HFFc6 (cell line): Measurements from ENCODE around the gene CYBC1. TPM values are rescaled to one million over a fixed set of nuclear protein-coding genes. Genes with fewer than 3 reads are reported as not detected.

Experiments used
- DNase-seq: peaks from one replicate; pipeline ENCODE4 v3.0.0-alpha.2; 2018
- H3K27ac Mint-ChIP-seq: 2 replicates; pipeline ENCODE4 v1.8.0; 2020; ENCODE audit warnings: mild to moderate bottlenecking, mixed read lengths
- H3K27me3 Mint-ChIP-seq: 2 replicates; pipeline ENCODE4 v1.8.0; 2021; ENCODE audit warnings: mild to moderate bottlenecking, moderate library complexity, mixed read lengths; ENCODE audit not compliant: insufficient read depth
- H3K36me3 Mint-ChIP-seq: 2 replicates; pipeline ENCODE4 v1.8.0; 2021; ENCODE audit warnings: low read depth, mixed read lengths
- H3K4me1 Mint-ChIP-seq: 2 replicates; pipeline ENCODE4 v1.8.0; 2020; ENCODE audit warnings: low read depth, mixed read lengths
- H3K4me3 Mint-ChIP-seq: 2 replicates; pipeline ENCODE4 v1.8.0; 2020; ENCODE audit warnings: mild to moderate bottlenecking, moderate library complexity, mixed read lengths
- H3K9me3 Mint-ChIP-seq: 2 replicates; pipeline ENCODE4 v1.8.0; 2020; ENCODE audit warnings: mild to moderate bottlenecking, mixed read lengths
- total RNA-seq, 6 experiments: library from RNA; stranded (reverse); fragmentation: NEBNext Ultra II Directional; extraction: Animal tissue kit (Norgen Biotek cat#: 25700); gene quantifications; 2 replicates in 1 of 6; 3 replicates in 5 of 6; pipeline ENCODE4 v1.2.3, GENCODE V29; 2021
- TF ChIP-seq, protein P1 (sequence below): fragments of 200-600 bp; sonication (generic); IDR thresholded peaks from 2 replicates; pipeline ENCODE4 v1.5.0; 2021; ENCODE audit warnings: antibody characterized with exemption, mild to moderate bottlenecking

CYBC1 gene
- total RNA-seq, 6 experiments from 2014 or later: 47.4 to 60.5 (median 48.7) TPM

DNA sequence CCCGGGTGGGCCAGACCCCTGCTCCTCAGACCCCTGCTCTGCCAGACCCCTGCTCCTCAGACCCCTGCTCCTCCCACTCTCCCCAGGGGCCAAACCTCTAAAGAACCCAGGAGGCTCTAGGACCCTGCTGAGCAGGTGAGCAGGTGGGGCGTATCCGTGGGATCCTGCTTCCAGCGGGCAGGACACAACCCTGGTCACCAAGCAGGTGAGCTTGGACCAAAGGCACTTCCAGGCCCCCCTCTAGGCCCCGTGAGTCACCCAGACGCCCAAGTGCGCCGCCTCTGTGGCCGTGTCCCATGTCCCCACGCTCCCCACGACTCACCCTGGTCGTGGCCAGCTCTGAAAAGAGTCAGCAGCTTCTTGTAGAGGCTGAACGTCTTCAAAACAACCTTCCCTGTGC lies 5.0 kb downstream of the CYBC1 start:
- Mint-ChIP-seq H3K27ac (no peak overlapping the region), H3K9me3 (no peaks in the 10 kb centered on the region), H3K27me3 (no peaks in the 10 kb centered on the region; the same call in 1 of the 2 replicates), H3K4me3 (no peak overlapping the region), H3K4me1 (peaks cover 6% of the 10 kb centered on the region; the same call in 1 of the 2 replicates), H3K36me3 (no peaks in the 10 kb centered on the region; the same call in 1 of the 2 replicates)
- TF ChIP-seq, protein P1, sequence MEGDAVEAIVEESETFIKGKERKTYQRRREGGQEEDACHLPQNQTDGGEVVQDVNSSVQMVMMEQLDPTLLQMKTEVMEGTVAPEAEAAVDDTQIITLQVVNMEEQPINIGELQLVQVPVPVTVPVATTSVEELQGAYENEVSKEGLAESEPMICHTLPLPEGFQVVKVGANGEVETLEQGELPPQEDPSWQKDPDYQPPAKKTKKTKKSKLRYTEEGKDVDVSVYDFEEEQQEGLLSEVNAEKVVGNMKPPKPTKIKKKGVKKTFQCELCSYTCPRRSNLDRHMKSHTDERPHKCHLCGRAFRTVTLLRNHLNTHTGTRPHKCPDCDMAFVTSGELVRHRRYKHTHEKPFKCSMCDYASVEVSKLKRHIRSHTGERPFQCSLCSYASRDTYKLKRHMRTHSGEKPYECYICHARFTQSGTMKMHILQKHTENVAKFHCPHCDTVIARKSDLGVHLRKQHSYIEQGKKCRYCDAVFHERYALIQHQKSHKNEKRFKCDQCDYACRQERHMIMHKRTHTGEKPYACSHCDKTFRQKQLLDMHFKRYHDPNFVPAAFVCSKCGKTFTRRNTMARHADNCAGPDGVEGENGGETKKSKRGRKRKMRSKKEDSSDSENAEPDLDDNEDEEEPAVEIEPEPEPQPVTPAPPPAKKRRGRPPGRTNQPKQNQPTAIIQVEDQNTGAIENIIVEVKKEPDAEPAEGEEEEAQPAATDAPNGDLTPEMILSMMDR: no peak
- no peak for DNase-seq

DNA sequence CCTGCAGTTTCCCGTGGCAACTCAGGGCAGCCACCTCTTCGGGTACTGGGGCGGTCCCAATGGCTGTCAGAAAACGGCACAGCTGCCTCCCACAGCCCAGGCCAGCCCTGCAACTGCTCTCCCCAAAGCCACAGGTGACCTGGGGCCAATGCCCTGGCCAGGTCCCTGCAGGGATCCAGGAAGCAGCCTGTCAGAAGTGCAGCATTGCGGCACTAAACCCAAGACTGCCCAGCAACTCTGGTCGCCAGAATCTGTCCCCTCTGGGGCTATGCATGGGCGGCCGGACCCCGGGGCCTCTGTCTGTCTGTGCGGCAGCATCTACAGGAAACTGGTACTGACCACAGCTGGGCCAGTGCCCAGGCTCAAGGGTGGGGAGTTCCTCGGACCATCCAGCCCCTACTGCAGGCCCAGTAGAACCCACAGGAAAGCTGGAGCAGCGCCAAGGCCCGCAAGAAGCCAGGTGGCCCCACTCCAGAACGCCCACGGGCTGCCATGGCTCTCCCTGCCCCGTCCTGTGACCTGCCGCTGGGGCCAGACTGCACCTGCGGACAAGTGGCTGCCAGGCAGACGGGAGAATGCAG lies 5.5 kb downstream of the CYBC1 start:
- Mint-ChIP-seq H3K27ac (no peak overlapping the region), H3K9me3 (no peaks in the 10 kb centered on the region), H3K36me3 (no peaks in the 10 kb centered on the region; the same call in 1 of the 2 replicates), H3K4me3 (no peak overlapping the region), H3K4me1 (peaks cover 6% of the 10 kb centered on the region; the same call in 1 of the 2 replicates), H3K27me3 (no peaks in the 10 kb centered on the region; the same call in 1 of the 2 replicates)
- DNase-seq: no peak
- TF ChIP-seq, protein P1: no peak

DNA sequence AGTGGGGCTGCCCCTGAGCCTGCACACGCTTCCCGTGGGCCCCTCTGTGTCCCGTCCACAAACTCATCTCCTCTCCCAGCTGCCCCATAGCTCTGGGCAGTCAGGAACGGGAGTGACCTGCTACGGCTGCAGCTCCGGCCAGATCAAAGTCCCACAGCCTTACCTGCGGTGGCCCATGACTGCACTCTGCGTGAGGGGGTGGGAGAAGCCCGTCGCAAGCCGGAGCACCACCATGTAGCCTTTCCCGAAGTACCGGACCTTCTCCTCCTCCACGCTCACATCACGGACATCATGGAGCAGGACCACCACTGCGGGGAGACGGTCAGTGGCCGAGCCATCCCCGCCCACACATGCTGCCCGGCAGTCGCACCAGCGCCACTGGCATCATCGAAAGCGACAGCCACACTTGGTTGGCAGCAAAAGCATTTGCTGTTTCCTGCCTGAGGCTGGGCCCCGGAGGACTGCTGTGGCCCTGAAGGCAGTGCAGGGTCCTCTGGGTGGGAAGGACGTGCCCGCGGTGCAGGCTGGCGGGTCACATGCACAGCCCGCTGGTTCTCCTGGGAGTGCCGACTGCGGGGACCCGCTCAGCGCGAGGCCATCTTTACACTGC lies 6.2 kb downstream of the CYBC1 start:
- no peaks in the 10 kb centered on the region for H3K4me1 Mint-ChIP-seq
- H3K36me3 Mint-ChIP-seq: no peaks in the 10 kb centered on the region; the same call in 1 of the 2 replicates
- H3K27ac Mint-ChIP-seq: no peak overlapping the region
- DNase-seq: no peak
- H3K9me3 Mint-ChIP-seq: no peaks in the 10 kb centered on the region
- no peaks in the 10 kb centered on the region; the same call in 1 of the 2 replicates for H3K27me3 Mint-ChIP-seq
- TF ChIP-seq, protein P1: no peak
- no peak overlapping the region for H3K4me3 Mint-ChIP-seq

DNA sequence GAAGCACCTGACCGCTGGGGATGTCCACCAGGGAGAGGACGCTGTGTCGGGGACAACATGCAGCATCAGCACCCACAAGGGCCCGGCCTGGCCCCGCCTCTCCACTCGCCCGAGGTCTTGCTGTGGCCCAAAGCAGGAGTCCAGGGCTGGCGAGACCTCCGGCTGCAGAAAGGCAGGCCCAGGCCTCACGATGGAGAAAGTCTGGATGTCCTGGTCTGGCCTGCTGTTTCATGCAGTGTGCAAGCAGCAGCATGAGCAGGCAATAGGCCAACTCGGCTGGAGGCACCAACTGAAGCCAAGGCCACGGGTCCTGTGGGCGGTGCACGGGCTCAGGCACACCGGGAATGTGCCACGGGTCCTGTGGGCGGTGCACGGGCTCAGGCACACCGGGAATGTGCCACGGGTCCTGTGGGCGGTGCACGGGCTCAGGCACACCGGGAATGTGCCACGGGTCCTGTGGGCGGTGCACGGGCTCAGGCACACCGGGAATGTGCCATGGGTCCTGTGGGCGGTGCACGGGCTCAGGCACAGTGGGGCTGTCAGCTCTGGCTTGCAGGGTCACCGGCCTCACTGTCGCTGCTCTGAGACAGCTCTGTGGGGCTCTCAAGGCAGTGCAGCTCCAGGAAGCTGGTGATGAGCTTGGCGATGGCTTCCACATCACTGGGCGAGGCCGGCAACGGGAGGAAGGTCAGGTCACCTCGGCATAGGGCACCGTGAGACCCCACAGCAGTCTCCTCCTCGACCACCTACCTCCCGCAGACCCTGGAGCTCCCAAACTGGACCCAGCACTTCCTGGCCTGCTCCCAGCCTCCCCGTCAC lies 6.9 kb downstream of the CYBC1 start:
- Mint-ChIP-seq H3K27me3 (no peaks in the 10 kb centered on the region; the same call in 1 of the 2 replicates), H3K36me3 (no peaks in the 10 kb centered on the region; the same call in 1 of the 2 replicates), H3K9me3 (no peaks in the 10 kb centered on the region), H3K4me3 (no peak overlapping the region), H3K27ac (no peak overlapping the region), H3K4me1 (no peaks in the 10 kb centered on the region)
- DNase-seq: no peak
- TF ChIP-seq, protein P1: no peak

DNA sequence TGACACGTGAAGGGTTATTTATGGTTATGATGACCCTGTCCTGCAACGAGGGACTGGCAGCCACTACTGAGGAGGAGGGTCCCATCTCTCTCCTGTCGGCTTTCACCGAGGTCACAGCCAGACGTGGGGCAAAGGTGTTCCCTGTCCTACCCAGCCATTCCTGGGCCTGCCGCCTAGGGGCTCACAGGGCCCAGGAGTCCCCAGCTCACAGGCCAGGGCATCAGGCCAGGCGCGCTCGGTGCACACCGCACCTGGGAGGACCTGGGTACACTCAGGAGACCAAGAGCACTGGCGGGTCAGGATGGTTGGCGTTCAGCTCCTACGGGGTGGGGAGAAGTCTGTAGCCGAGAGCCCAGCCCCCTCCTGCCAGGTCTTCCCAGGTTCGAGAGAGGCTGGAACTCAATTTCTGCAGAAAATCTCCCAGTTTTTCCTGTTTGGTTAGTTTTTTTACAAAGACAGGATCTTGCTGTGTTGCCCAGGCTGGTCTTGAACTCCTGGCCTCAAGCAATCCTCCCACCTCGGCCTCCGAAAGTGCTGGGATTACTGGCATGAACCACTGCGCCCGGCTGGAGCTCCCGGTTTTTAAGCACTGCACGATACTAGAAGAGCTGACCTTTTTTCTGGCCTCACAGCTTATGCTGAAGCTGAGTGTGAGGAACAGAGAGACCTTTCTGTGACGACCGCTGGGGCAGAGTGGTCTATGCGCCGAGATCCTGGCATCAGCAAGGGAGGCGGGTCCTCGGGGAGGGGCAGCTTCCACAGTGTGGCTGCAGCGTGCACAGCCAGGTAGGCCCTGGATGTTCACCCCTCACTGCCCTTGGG lies 7.7 kb downstream of the CYBC1 start:
- no peaks in the 10 kb centered on the region for H3K9me3 Mint-ChIP-seq
- TF ChIP-seq, protein P1: no peak
- no peak for DNase-seq
- no peak overlapping the region for H3K27ac Mint-ChIP-seq
- no peaks in the 10 kb centered on the region for H3K4me1 Mint-ChIP-seq
- no peak overlapping the region for H3K4me3 Mint-ChIP-seq
- no peaks in the 10 kb centered on the region; the same call in 1 of the 2 replicates for H3K36me3 Mint-ChIP-seq
- H3K27me3 Mint-ChIP-seq: no peaks in the 10 kb centered on the region; the same call in 1 of the 2 replicates
